GM10266 (cell line): ENCODE data around the gene RTP1.
A peak's percentile ranks its signal among the peaks of the same experiment; 100 is the strongest.

ENCODE experiments used
- DNase-seq: peaks from one replicate; pipeline ENCODE4 v3.0.0; 2012; ENCODE audit errors: extremely low spot score
- CTCF ChIP-seq: IDR thresholded peaks from 2 replicates; pipeline ENCODE4 v1.5.1; 2012; ENCODE audit warnings: mild to moderate bottlenecking, low read depth; ENCODE audit not compliant: control insufficient read depth, insufficient read depth; ENCODE audit errors: missing control alignments

Gene RTP1

GRCh38 chr3:187242435-187242834, 45.1 kb downstream of the RTP1 start:
- no peak for TF ChIP-seq CTCF
- DNase-seq = no peak

GRCh38 chr3:187242900-187243299, 45.6 kb downstream of the RTP1 start:
- TF ChIP-seq CTCF = no peak
- peak; percentile 38 for DNase-seq

GRCh38 chr3:187243933-187244524, 46.7 kb downstream of the RTP1 start:
- no peak for TF ChIP-seq CTCF
- DNase-seq = no peak

DNA sequence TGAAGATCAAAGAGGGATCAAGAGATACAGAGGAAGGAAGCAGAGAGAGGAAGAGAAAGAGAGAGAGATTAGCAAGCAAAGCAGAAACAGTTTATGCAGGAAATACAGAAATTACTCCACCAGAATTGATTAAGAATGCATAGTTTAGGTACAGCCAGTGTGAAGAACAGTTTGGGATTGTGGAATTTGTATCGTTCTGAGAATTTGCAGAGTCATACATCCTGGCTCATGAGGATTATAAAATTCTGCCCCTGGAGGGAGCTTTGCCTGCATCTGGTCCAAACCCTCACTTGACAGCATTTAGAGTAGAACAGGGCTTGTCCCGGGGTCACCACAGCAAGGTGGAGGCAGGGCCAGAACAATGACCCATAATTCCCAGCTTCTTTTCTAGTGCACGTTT, 50.1 kb downstream of the RTP1 start:
- TF ChIP-seq CTCF = no peak
- no peak for DNase-seq
